ENCODE results near the gene ULK4.
"Not testable (repeated sequence)": the region's sequence is repeated elsewhere in the genome, so short reads cannot be mapped to it uniquely, and the experiment has no call there.

ULK4 gene

DNA sequence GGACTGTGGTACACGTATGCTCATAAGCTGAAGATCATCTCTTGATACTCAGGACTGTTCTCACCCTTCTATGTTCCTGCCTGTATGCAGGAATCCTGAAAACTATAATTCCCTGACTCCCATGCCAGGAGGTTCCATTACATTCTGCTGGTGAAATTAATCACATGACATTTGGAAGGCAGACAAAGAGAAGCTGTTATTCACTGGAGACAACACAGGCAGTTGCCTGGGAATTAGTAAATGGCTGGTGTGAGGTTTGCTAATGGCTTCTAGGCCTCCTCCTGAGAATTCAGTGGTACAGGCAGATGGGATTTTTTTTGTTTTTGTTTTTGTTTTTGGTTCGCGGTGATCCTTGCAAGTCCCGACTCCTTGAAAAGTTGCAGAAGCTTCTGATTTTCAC is 671.2 kb downstream of the ULK4 start:
- DNase-seq: no peak

DNA sequence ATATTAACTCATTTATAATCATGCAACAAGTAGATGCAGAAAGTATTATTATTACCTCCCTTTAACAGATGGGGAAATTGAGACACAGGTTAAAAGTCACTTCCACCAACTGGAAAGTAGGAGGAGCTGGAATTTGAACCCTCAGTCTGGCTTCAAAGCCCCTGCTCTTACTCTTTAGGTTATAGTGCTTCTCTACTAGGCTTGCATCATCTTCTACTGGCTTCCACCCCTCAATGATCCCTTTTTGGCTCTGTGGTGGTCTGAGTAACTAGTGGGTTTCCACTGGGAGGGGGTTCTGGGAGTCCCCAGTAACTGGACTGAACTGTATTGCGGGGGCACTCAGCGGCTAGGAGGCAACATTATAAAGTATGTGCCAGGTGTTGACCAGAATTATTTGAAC is 671.6 kb downstream of the ULK4 start:
- DNase-seq: no peak

DNA sequence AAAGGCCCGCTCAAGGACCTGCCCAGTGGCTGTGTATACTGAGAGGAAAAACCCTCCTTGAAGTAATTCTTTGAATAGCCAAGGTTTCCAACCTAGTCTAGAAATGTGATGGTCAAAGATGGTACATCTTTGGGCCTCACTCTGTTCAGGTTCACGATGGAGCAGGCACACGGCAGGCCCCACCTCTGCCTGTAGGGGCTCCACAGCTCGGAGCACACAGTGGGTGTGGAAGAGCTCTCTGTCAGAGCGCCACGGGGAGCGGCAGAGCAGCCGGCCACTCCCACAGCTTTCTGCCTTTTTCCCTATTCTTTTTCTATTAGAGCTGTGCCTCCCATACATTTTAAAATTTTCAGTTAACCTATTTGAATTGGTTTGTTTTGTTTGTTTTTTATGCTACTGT is 673.1 kb downstream of the ULK4 start:
- no peak for DNase-seq

DNA sequence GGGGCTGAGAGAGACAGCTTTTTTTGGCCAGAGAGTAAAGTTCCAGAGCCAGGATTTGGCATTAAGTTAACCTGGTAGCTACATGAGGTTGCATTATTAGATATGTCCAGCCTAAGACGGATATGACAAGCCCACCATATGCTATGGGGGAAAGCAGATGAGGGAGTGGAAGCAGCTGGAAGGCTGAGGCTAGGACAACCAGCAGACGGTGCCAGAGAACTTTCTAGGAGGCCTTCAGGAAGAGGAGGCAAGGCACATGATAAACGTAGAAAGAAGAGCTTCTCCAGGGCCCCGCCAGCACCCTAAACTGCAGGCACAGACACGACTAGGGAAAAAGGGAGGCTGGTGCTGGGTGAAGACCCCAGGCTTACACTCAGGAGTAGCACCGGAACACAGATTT is 675.6 kb downstream of the ULK4 start:
- DNase-seq: no peak

DNA sequence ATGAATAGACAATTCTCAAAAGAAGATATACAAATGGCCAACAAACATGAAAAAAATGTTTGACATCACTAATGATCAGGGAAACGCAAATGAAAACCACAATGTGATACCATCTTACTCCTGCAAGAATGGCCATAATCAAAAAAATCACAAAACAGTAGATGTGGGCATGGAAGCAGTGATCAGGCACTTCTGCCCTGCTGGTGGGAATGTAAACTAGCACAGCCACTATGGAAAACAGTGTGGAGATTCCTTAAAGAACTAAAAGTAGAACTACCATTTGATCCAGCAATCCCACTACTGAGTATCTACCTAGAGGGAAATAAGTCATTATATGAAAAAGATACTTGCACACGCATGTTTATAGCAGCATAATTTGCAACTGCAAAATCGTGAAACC is 677.0 kb downstream of the ULK4 start:
- DNase-seq: not testable (repeated sequence)

DNA sequence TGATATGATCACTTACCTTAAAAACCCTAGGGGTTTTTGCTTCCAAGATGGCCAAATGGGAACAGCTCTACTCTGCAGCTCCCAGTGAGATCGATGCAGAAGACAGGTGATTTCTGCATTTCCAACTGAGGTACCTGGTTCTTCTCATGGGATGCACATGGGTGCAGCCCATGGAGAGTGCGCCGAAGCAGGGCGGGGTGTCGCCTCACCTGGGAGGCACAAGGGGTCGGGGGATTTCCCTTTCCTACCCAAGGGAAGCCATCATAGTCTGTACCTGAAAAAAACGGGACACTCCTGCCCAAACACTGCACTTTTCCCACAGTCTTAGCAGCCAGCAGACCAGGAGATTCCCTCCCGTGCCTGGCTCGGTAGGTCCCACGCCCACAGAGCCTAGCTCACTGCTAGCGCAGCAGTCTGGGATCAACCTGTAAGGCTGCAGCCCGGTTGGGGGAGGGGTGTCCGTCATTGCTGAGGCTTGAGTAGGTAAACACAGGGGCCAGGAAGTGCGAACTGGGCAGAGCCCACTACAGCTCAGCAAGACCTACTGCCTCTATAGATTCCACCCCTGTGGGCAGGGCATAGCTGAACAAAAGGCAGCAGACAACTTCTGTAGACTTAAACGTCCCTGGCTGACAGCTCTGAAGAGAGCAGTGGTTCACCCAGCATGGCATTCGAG is 684.0 kb downstream of the ULK4 start:
- DNase-seq: no peak

DNA sequence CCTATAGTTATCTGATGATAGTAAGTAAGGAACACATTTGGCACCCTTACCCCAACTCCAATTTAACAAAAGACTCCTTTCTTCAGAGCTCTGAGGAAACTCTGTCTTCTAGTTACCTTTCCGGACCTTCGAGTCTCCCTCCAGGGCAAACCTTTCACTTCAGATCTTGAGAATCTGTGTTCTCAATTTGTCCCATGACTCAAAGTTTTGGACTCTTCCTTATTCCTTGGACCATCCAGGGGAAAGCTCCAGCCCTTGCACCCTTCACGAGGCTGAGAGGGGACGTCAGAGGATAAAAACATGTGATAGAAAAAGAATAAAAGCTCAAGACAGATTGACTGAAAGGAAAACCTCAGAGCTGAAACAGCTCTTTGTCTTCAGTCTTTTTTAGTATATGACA is 685.7 kb downstream of the ULK4 start:
- no peak for DNase-seq

DNA sequence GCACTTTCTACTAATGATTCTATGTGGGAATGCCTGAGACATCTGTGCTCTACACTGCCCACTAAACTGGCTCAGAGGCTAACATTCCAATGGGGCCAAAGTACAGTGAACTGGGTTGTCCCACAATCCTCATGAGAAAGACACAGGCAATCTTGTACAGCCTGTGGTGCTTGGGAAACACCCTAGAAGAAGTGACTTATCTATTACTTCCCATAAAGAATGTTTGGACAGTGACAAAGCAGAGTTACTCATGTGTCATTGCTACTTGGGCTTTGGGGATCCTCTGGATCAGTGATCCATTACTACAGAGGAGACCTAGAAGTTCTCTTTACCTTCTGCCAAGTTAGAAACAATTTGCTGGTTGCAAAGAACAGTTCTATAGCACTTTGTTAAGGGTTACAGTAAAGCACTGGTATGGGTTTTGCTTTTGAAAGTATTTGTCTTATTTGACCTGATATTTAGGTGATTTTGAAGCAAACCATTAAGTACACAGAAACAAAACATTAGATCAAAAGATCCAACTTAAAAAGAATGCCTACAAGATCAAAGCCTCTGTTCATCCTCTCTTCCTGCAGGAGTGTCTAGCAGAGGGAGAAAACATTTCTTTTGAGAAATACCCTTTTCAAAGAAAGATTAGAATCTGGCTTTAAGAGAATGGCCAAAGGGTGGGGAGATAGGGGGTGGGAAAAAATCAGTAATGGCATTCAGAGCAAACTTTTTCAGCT is 686.8 kb downstream of the ULK4 start:
- no peak for DNase-seq

DNA sequence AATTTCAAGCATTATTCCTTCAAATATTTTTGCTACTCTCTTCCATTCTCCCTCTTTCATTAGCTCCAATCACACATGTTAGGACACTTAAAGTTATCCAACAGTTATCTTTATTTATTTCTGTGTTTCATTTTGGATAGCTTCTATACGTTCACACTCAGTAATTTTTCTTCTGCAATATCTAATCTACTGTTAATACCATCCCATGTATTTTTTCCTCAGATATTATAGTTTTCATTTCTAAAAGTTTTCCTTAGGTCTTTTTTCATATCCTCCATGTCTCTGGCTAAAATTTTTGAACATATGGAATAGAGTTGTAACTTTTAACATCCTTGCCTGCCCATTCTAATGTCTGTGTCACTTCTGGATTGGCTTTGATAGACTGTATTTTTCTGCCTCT is 689.2 kb downstream of the ULK4 start:
- DNase-seq: no peak

DNA sequence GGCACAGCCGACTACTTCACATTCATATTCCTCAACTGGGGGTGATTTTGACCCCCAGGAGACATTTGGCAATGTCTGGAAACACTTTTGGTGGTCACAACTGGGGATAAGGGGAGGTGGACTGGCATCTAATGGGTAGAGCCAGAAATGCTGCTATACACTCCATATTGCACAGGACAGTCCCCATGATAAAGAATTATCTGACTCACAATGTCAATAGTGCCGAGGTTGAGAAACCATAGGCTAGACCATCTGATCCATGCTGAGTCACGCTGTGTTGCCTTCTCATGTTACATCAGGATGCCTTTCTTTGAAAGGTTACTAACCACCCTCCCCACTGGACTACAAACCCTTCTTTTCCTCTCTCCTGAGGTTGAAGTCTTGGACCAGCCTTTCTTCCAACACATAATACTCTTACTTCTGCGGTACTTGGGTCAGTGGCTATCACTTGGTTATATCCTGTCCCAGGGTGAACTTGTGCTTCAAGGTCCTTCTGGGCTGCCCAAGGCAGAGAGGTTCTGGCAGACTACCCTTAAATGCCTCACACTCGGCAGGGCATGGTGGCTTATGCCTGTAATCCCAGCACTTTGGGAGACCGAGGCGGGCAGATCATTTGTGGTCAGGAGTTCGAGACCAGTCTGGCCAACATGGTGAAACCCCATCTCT is 693.8 kb downstream of the ULK4 start:
- DNase-seq: no peak

DNA sequence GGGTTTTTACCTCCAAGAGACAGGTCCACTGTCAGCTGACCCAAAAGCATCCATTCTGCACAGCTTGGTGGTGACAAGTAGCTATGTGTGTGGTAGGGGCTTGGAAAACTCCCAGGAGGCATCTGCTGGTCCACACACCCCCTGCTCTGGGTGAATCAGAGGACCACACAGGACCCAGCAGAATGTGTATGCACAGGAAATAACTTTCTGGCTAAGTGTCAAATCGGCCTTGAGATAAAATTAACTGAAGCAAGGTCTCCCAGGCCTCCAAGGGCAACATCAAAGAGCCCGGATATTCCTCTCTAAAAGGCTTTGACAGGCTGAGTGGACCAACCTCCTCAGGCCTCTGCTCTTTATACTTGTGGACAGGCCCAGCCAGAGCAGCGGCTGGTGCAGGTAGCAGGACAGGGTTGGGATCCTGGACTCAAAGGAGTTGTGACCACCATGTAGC is 696.1 kb downstream of the ULK4 start:
- no peak for DNase-seq

DNA sequence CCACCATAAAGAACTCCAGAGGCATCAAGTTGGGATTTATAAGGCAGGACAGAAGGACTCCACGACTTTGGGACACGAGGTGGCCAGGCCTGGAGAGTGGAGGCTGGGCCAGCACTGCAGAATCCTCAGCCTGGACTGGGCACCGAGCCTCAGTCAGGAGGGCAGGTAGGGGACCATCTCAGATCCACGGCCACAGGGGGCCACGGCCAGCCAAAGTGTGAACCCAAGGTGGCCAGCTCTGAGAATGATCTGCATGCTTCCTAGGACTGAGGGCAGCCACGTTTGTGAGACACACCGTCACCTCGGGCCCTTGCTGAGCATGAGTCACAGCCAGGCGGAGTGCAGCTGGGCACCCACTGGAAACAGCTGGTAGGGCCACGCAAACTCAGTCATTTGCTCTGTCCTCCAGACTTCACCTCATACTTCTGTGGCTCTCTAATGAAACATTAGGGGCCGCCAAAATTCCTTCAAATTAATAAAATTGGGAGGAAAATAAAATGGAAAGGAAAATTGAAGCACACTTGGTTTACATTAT is 696.8 kb downstream of the ULK4 start:
- DNase-seq: no peak

DNA sequence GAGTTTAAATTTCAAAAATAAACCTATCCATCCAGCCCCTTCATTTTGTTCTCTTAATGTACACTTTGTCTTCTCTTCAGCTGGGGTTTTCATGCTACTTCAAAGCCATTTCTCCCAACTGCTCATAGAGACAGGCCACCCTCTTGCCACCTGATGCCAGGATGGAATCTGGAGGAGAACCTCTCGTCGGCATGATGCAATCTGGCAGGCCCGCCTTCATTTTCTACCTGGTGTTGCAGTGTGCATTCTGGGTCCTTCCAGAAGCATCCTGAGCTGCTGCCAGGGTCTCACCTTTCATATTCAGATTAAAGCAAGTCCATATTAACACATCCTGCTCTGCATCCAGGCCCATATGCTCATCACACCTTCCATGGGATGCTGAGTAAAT is 701.8 kb downstream of the ULK4 start:
- DNase-seq: no peak

DNA sequence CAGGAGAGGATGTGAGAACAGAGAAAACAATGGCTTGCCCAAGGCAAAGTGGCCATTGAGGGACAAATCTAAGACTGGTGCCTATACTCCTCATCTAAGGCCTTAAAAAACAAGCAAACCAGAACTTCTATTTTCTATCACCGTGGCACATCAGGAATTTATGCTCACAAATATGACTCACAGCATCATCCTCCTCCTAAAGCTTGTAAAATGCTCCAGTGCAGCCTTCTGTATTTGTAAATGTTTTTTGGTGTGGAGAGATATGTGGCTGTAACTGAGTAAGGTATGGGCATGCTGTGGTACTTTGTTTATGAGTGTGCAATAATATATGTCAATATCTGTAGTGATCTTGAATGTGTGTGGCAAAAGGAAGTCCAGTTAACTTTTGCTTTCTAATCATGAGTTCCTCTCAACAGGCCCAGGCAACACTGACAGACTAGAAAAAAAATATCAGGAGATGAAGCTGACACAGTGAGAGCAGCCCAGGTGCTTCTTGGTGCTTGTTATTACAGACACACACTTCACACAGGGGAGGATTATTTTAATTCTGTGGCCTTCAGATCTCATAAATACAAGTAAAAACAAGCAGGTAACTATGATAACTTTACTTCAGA is 702.3 kb downstream of the ULK4 start:
- DNase-seq: no peak

DNA sequence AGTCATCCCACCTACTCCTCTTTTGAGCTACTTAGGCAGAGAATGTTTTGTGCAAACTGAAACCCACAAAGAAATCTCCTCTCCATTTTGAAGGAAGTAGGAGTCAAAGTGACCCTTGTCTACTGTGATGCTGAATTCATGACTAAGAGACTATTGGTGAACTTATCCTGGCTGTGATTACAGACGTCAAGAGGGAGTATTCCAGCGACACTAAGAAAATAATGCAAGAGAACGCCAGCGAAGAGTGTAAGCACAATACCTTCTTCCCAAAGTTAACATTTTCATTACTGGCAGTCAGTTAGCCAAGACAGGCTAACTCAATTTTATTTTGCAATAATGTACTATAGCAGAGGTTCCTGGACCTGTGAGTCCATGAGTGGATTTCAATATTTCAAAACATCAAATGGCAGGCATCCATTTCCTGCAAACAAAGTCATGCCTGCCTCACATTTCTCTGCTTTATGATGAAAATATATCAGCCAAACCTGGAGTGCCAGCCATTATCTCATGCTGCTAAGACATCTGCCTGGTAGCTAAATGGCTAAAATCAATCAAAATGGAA is 703.6 kb downstream of the ULK4 start:
- no peak for DNase-seq

DNA sequence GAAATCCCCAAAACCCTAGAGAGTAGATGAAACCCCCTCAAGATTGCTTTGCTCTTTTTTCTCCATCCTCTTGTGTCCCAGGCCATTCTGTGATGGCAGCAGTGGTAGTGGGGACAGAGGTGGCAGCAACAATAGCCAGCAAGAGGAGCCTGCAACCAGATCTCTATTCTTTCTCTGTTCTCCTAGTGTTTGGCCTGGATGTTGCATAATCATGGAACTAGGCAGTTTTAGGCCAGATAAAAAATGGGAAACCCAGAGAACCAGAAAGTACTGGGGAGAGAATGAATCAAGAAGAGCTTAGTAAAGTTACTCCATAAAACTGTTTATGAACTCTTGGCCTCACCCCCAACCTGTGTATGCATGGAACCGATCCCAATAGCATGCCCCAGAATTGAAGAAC is 710.3 kb downstream of the ULK4 start:
- no peak for DNase-seq

DNA sequence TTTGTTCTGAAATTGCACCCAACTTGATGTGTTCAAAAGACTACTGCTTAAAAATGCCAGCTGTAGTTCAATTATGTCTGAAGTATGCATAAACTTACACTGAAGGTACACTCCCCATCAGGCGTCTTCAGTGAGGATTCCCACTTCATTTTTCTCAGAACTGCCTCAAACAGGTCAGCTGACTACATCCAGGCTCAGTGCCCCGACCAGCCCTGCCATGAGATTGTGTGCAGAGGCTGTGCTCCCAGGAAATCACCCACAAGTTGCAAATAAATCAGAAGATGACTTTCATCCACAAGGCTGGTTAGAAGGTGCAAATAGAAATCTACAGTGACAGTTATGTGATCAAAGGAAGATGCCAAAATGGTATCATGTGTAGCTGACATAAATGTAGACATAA is 711.1 kb downstream of the ULK4 start:
- no peak for DNase-seq

DNA sequence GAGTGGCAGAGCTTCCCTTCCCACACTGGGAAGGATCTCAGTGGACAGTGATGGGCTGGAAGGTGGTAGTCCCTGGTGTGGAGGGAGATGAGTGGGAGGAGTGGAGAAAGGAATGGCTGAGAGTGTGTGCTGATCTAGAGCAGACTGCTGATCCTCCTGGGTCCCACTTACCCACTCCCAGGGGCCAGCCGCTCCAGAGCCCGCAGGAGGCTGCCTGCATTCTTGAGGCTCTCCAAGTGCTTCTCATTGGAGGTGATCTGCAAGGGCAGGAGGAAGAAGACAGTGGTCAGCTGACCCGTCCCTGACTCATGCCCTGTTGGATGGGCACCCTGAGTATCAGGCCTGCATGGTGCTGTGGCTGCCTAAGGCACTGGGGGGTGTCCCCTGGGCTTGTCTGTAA is 712.6 kb downstream of the ULK4 start:
- no peak for DNase-seq

DNA sequence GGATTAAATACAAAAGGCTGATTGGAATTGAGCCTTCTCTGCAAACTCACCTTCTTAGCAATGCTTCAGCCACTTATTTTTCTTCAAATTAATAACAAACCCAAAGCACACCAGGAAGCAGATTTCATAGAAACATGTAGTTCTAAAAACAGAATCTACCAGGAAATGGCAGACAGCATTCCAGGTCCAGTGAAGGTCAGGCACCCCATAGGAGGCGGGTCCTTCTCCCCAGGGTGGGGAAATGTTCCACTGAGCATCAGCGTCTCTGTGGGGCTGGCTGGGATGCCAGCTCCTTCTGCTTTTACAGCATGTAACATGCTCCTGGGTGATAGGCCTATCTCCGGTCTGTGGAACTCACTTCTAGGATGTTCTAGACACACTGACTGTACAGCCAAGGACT is 713.4 kb downstream of the ULK4 start:
- DNase-seq: no peak

DNA sequence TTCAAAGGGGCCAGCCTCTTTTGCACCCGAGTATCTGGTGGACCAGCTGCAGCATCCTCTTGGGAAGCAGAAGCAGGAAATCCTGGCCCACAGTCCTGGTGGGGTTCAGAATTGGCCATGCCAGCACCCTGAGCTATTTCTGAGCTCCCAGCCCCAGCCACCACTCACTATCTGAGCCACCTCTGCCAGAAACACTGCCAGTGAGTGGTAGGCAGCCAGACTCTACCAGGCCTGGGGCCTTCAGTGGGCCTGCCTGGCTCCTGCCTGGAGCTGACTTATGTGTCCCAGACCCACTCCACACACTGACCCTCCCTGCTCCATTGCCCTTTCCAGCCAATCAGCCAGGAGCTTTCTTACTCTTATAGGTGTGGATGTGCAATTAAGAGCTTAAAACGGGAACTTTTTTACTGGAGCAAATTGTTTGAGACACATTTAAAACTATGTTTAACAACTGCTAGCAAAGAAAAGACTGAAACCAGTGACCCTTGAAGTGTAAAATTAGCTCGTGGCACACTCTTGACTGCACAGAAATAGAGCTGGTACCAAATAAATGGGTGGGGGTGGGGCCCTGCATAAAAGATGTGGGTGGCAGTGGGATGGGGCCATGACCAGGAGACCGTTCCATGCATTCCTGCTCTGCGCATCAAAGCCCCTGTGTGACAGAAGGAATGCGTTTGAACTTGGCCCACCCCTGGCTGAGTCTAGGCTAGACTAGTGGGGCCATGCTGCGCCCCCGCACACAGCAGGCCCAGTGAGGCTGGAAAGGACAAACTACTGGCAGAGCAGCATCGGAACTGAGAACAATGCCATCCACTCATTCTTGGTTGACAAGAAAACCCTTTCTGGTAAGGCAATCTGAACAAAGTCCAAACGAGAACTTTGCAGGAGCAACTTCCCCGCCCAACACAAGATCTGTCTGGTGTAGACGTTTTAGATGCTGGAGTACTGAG is 714.6 kb downstream of the ULK4 start:
- no peak for DNase-seq

DNA sequence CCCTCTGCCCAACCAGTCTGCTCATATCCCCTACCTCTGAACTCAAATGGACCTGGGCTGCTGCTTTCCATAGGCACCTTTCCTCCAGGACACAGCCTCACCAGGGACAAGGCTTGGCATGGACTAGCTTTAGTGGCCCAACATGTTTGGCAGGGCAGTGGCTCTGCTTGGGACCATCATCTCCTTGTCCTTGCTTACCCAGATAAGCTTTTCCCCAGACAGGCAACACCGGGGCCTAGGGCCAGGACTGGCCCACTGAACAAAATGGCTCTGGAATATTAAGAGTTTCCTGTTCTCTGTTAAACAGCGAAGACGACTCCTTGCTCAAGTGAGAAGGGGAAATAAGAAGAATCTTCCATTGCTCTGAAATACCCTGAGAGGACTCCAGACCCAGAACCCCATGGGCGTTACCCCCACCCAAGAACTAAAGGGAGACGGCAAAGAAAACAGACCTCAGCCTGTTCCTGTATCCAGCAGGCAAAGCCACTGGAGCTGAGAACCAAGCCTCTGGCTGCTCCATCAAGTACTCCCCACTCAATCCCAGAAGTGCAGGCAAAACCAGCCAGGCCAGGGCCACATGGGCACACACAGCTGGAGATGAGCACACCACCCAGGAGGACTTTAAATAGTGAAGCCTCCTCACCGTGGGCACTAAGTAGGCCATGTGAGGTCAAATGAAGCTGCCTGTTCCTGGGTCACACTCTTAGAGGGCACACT is 717.1 kb downstream of the ULK4 start:
- no peak for DNase-seq
